NCI-H2029 treated with DMSO at 0.1 percent for 48 hours (cell line): ENCODE data around the gene MRAP.

Experiments used
- DNase-seq: peaks from one replicate; lab custom pipeline; 2025; lab: John Stamatoyannopoulos, UW

Gene MRAP

GRCh38 chr21:32349333-32349944 lies 50.8 kb downstream of the MRAP start:
- no peak for DNase-seq

- no peak for DNase-seq
Measured at GRCh38 chr21:32350211-32350980, 51.7 kb downstream of the MRAP start.

- no peak for DNase-seq
Measured at GRCh38 chr21:32350981-32351380, 52.3 kb downstream of the MRAP start.

- DNase-seq, result no peak
Measured at GRCh38 chr21:32351428-32351827, 52.8 kb downstream of the MRAP start.

- no peak for DNase-seq
Measured at GRCh38 chr21:32352526-32352925, 53.9 kb downstream of the MRAP start.

- DNase-seq, result no peak
Measured at GRCh38 chr21:32353002-32353711, 54.5 kb downstream of the MRAP start.

GRCh38 chr21:32356874-32357395 lies 58.3 kb downstream of the MRAP start:
- no peak for DNase-seq

GRCh38 chr21:32359719-32360260 lies 61.1 kb downstream of the MRAP start:
- DNase-seq, result no peak

GRCh38 chr21:32360401-32360975 lies 61.8 kb downstream of the MRAP start:
- no peak for DNase-seq
